ENCODE measurements around the gene ABCA4. TPM values are rescaled to one million over a fixed set of nuclear protein-coding genes. Genes with fewer than 3 reads are reported as not detected.

Gene ABCA4
- total RNA-seq, 1 donor from 2014 or later, result 0.14 TPM

DNA sequence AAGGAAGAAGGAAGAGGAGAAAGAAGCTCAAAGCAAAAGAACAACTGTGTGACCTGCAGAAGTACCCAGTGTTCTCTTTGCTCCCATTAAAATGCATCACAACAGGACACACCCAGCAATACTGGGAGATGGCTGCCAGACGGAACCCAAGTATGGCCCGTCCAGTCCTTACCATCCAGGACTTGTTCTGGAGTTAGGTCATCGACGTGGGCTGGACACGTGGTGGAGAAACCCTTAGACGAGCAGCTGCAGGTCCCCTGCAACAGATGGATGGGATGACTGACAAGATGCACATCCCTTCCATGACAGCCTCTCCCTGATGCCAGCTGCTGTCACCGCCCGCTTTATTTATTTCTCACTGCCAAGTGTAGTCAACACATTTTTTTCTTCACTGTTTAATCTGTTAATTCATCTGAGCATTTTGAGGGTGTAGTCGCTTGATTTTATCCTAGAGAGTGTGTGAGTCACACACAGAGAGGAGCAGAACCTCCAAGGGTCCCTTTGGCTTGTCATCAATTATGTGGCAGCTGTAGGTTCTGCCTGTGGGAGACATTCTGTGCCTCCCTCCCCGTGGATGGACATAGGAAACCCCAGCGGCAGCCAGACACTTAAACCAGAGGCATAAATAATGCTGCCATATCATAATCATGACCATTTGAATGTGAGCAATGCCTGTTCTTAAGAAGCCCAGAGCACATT is 80.9 kb downstream of the ABCA4 start:
- H3K27me3 Mint-ChIP-seq (ENCODE audit: low read depth), result no peaks in the 10 kb centered on the region

DNA sequence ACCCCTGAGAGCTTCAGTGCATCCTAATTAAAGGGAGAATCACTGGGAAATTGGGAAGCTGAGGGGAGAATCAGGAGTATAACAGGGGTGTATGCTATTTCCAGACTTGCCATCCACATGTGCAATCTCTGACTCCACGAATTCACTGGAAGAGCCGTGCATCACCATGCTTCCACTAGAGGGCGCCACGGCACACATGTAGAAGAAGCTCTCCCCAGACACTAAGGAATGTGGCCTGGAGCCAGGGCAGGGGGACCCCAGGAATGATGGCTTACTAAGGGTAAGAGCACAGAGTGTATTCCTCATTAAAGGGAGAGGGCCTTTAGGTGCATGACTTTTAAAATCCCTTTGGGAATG is 81.5 kb downstream of the ABCA4 start:
- no peaks in the 10 kb centered on the region for H3K36me3 Mint-ChIP-seq (ENCODE audit: low read depth)
- no peak overlapping the region for H3K27ac Mint-ChIP-seq (ENCODE audit: unreplicated experiment)
- H3K4me3 Mint-ChIP-seq, result no peak overlapping the region
- TF ChIP-seq, protein P1, sequence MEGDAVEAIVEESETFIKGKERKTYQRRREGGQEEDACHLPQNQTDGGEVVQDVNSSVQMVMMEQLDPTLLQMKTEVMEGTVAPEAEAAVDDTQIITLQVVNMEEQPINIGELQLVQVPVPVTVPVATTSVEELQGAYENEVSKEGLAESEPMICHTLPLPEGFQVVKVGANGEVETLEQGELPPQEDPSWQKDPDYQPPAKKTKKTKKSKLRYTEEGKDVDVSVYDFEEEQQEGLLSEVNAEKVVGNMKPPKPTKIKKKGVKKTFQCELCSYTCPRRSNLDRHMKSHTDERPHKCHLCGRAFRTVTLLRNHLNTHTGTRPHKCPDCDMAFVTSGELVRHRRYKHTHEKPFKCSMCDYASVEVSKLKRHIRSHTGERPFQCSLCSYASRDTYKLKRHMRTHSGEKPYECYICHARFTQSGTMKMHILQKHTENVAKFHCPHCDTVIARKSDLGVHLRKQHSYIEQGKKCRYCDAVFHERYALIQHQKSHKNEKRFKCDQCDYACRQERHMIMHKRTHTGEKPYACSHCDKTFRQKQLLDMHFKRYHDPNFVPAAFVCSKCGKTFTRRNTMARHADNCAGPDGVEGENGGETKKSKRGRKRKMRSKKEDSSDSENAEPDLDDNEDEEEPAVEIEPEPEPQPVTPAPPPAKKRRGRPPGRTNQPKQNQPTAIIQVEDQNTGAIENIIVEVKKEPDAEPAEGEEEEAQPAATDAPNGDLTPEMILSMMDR (conservative IDR thresholded peaks at IDR 0.05), result peak; percentile 91
- H3K27me3 Mint-ChIP-seq (ENCODE audit: low read depth), result no peaks in the 10 kb centered on the region
- peak; percentile 78 for DNase-seq (ENCODE audit: low read depth, low spot score)
- no peaks in the 10 kb centered on the region for H3K9me3 Mint-ChIP-seq
- peaks cover 13% of the 10 kb centered on the region for H3K4me1 Mint-ChIP-seq

More for the DNA sequence above, 80.9 kb downstream of the ABCA4 start:
- no peak overlapping the region for H3K4me3 Mint-ChIP-seq
- peaks cover 14% of the 10 kb centered on the region for H3K4me1 Mint-ChIP-seq
- no peak for DNase-seq (ENCODE audit: low read depth, low spot score)
- H3K36me3 Mint-ChIP-seq (ENCODE audit: low read depth), result no peaks in the 10 kb centered on the region
- TF ChIP-seq, protein P1 (conservative IDR thresholded peaks at IDR 0.05), result peak; percentile 24
- no peaks in the 10 kb centered on the region for H3K9me3 Mint-ChIP-seq
- no peak overlapping the region for H3K27ac Mint-ChIP-seq (ENCODE audit: unreplicated experiment)

DNA sequence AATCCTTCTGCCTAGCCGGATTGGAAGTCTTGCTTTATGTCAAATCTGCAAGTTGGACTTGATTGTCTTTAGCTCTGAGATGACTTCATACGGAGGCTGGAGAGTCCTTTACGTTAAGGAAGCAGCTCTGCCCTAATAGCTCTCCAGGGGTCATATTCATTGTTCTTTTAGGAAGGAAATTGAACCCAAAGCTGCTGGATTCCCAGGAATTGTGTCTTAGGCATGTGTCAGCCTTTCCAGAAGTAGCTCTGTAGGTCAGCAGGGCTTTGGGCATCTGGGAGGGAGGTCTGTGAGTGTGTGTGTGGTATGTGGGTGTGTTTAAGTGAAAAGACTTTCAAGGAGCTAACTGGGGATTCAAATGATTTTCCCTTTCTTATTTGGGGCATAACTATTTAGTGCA is 82.4 kb downstream of the ABCA4 start:
- Mint-ChIP-seq H3K36me3 (ENCODE audit: low read depth) (no peaks in the 10 kb centered on the region), H3K9me3 (no peaks in the 10 kb centered on the region), H3K4me1 (peaks cover 7% of the 10 kb centered on the region), H3K27me3 (ENCODE audit: low read depth) (no peaks in the 10 kb centered on the region), H3K27ac (ENCODE audit: unreplicated experiment) (no peak overlapping the region), H3K4me3 (no peak overlapping the region)
- TF ChIP-seq, protein P1 (conservative IDR thresholded peaks at IDR 0.05), result no peak
- DNase-seq (ENCODE audit: low read depth, low spot score), result no peak

DNA sequence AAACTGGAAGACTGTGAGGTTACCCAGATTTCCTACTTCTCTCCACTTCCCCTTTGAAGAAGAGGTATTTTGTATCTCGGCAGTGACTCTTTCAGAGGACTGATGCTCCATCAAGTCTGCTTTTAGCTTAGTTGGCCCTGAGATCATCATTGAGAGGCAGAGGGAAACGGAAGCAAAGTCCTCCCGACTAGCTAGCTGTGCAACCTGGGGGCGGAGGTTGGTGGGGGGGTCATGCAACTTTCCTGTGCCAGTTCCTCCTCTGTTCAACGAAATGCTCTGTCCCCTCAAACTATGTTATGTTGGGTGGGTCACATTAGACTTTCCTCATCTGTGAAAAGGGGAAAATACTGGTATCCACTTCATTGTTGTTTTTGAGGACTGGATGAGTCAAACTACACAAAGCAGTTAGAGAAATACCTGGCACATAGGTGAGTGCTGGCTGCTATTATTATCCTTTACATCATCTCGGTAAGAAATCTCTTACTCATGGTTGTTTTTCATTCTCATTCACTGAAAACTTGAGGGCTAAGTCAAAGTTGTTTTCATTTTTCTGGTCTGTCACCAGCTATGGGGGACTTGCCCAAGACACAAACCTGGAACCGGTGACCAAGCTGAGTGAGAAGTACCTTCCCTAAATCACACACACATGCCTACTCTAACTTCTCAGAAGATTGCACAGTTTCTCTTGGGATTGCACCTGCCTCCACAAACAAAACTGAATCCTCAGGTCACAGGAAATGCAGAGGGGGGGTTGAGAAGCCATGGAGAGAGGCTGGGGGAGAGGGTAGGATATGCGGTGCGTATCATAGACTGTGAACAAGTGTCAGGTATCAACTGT is 83.3 kb downstream of the ABCA4 start:
- Mint-ChIP-seq H3K4me1 (peaks cover 7% of the 10 kb centered on the region), H3K27me3 (ENCODE audit: low read depth) (no peaks in the 10 kb centered on the region), H3K36me3 (ENCODE audit: low read depth) (no peaks in the 10 kb centered on the region), H3K4me3 (no peak overlapping the region), H3K9me3 (no peaks in the 10 kb centered on the region), H3K27ac (ENCODE audit: unreplicated experiment) (no peak overlapping the region)
- TF ChIP-seq, protein P1 (conservative IDR thresholded peaks at IDR 0.05), result no peak
- no peak for DNase-seq (ENCODE audit: low read depth, low spot score)

DNA sequence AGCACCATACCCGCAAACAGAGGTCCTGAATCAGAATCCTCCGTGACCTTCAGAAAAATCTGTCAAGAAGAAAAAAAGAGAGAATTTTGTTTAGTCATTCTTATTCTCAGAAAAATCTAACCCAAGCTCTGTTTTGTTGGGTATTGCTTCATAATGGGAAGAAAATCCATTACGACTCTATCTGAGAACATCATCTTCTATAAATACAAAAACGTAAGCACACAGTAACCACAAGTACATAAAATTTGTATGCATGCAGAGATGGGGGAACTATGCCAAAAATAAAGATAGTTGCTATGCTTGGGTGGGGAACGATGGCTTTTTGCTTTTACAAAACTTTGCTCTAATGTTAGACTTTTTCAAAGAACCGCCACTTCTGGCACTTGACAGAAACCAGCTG is 84.2 kb downstream of the ABCA4 start:
- Mint-ChIP-seq H3K27ac (ENCODE audit: unreplicated experiment) (no peak overlapping the region), H3K4me1 (peaks cover 7% of the 10 kb centered on the region), H3K9me3 (no peaks in the 10 kb centered on the region), H3K36me3 (ENCODE audit: low read depth) (no peaks in the 10 kb centered on the region), H3K4me3 (no peak overlapping the region), H3K27me3 (ENCODE audit: low read depth) (no peaks in the 10 kb centered on the region)
- TF ChIP-seq, protein P1 (conservative IDR thresholded peaks at IDR 0.05), result no peak
- DNase-seq (ENCODE audit: low read depth, low spot score), result no peak
